Measurements from ENCODE around the gene ZMYND8.
"Not testable (repeated sequence)": the region's sequence is repeated elsewhere in the genome, so short reads cannot be mapped to it uniquely, and the experiment has no call there.

ZMYND8 gene

DNA sequence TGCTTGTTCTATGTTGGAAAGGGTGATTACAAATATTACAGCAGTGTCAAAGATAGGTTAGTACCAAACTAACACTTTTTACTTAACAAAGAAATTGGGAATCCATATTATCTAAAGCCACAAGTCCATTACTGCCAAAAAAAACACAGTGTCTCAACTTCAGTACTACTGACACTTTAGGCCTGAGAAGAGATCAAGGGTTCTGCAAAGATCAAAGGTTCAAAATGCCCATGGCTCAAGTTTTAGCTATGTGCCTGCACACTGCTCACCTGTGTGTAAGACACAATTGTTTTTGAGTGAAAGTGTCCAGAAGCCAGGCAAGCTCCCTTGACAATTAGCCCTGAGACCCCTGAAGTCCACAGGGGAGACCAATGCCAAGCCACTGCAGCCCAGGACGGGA, 132.6 kb downstream of the ZMYND8 start:
- DNase-seq (ENCODE audit: low spot score): no peak

DNA sequence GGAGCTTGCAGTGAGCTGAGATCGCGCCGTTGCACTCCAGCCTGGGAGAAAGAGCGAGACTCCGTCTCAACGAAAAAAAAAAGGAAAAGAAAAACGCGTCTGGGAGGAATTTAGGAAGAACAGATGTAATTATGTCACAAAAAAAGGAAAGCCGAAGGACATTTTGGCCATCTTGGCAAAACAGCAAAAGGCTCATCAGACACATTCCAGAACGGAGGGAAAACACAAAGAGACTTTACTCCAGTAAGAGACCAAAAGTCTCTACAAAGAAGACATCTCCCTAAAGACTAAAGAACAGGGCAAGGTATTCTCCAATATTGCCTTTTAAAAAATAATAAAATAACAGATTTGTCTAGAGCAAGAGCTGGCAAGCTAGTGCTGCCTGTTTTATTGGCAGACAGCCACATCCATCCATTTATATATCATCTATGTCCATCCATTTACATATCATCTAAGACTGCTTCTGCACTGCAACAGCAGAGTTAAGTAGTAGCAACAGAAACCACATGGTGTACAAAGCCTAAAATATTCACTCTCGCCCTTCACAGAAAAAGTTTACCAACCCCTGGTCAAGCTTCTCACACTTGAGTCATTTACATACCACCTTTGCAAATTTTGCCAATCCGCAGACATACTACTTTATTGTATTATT, 133.9 kb downstream of the ZMYND8 start:
- no peak for DNase-seq (ENCODE audit: low spot score)

DNA sequence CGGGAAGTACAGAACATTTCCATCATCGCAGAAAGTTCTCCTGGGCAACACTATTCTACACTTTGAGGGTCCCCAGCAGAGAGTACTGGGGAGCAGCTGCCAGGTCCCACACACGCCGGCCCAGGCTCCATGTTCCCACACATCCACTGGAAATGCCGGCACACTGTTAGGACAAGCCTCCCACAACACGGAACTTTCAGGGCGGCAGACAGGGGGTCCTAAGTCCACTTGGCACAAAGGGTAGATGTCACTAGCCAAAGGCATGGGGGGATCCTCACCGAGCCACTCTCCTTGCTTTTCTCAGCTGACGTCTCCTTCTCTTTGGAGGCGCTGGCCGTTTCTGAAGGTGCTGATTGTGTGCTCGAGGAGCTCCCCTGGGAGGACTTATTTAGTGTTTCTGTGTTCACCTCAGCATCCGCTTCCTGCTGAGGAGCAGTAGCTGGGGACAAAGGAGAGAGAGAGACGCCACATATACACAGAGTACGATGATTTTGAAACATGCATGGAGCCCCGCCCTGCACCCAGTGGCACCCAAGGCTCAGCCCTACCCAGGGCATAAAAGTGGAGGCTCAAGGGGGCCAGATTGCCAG, 135.4 kb downstream of the ZMYND8 start:
- no peak for DNase-seq (ENCODE audit: low spot score)

DNA sequence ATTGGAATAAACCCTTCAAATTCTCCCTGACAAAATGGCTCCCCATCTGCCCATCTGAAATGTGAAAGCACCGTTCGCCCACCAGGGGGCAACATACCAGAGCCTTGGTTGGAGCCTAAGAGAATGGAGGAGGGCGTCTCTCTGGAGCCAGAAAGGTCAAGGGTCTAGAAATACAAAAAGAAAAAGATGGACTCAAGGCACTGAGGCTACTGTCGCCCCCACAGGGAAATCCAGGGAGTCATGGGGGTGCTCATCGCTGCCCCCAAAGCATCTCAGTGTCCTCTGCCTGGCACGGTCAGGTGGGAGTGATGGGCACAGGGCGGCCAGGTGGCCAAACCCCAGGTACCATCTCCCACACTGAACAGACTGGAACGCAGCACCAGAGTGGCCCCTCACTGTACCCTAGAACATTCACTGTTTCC, 136.3 kb downstream of the ZMYND8 start:
- DNase-seq (ENCODE audit: low spot score): peak; percentile 14

DNA sequence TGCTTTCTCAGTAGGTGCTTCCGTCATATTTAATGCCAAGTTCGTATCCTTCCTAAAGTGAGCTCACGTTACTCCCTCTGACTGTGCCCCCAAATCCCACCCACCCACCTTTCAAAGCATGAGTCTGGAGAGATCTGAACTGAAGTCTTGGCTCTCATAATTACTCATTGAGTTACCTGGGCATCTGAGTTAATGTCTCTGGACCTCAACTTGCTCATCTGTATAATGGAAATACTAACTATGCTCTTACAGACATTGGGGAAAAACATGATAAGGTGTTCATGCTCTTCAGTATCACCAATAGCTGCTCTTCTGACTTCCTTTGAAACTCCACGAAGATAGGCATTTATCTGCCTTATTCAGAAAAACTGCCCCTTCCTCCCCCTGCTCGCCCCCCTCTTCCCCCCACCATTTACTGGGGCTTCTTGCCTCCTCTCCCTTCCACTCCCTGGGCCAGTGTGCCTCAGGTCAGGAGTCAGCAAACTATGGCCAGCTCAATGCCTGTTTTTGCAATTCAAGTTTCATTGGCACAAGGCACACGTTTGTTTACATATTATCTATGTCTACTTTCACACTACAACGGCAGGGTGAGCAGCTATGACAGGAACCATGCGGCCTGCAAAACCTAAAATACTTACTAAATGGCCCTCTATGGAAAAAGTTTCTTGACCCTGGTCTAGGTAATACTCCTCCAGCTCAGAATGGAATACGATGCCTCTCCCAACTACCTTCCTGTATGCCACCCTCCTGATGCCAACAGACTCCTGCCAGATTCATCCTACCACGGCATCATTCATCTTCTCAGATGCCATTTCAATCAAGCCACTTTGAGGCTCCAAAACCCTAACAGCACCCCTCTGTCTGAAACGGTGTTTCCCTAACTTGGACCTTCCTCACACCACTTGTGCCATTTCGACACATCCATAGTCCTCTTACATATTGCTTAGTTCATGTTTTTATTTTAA, 138.7 kb downstream of the ZMYND8 start:
- DNase-seq (ENCODE audit: low spot score): no peak

DNA sequence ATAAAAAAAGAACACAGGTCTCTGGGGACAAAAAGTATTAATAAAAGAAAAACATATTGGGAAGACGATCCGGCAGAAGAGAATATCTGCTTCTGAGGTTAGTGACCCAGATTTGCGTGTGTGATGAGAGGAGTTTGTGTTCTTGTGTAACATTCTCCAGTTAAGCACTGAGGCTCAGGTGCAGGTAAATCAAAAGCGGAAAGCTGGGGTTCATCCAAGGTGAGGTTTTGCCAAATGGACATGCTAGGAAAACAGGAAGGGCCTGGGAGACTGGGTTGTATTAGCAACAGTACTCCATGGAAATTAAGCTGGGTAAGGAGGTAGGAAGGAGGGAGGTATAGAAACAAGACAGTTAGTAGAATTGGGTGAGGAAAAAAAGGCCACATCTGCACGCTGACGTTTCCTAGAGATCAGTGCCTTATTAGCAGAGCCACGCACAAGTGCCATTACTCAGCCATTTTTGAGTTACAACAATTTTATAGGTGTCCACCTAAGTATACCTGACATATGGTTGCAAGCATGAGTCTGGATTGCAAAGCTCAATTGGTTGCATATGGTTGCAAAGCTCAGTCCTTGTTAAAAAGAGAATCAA, 139.6 kb downstream of the ZMYND8 start:
- DNase-seq (ENCODE audit: low spot score): no peak

DNA sequence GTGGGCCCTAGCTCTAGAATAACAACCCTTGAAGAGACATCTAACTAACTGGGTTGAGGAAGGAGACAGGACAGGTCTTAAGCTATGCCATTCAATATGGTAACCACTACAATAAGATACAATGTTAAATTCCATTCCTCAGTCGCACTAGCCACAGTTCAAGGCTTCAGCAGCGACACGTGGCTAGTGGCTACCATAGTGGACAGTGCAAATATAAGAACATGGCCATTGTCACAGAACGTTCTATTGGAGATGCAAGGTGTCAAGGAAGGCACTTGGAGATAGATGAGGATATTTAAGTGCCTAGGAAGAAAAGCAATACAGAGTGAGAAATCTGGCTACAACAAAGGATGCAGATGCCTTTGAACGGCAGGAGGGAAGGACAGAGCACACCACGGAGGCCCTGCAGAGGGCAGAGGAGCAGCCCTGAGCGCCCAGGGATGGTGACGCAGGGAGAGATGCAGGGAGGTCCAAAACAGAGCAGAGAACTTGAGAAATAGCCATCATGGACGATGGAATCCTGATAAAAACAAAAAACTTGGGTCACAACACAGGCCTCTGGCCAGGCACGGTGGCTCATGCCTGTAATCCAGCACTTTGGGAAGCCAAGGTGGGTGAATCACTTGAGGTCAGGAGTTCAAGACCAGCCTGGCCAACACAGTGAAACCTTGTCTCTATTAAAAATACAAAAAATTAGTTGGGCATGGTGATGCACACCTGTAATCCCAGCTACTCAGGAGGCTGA, 140.7 kb downstream of the ZMYND8 start:
- no peak for DNase-seq (ENCODE audit: low spot score)

DNA sequence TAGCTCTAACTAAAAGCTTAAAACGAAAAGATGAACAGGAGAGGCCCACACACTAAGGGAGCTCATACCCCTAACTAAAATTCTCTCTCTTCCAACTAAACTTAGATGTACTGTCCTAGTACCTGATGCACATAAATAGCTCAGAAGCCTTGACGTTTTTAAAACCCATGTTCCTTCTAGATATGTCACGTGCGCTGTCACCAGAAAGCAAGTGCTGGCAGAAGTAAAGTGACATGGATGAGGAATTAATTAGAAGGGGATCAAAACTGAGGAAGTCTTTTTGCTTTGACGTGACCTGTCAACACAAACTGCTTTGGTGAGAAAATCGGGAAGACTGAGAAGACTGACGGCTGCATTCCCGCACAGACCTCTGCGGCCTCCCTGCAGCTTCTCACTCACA, 142.5 kb downstream of the ZMYND8 start:
- DNase-seq (ENCODE audit: low spot score): no peak

DNA sequence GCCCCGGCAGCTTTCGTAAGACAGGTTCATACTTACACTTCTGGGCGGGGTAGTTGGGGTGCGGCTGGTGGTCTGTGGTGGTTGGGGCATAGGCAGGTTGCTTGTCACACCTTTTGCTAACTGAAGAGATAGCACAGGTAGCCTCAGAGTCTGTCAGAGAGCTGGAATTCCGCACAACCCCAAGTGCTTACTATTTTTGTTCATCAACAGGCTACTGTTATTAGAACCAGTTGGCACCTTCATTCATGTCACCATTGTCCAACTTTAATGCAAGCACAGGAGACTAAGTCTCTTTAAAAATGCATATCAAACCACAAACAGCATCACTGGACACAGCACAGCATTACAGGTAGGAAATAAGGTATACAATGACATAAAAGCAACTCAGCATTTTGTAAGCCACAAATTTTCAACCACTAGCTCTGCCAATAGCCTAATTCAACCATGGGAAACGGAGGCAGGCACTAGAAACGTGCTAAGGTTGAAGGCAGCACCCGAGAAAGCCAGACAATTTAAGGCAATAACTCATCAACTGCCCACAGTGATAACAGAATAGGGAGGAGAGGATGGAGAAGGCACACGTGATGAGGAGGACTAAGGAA, 143.8 kb downstream of the ZMYND8 start:
- no peak for DNase-seq (ENCODE audit: low spot score)

DNA sequence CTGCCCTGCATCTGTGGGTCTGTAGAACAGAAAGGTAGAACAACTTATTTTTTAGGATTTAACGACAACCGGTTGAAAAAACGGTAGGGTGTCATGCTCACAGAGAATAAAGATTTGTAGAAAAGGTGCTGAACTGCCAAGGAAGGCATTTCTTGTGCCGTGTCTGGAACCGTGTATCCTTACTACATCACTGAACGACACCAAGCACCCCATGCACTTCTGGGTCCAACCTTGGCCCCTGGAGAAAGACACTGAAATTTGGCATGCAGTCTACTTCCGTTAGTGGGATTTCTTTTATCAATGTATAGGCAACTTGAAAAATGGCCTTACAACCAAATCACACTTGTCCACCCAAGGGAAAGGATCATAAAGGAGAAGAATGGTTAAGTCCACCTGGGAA, 145.5 kb downstream of the ZMYND8 start:
- DNase-seq (ENCODE audit: low spot score): no peak

DNA sequence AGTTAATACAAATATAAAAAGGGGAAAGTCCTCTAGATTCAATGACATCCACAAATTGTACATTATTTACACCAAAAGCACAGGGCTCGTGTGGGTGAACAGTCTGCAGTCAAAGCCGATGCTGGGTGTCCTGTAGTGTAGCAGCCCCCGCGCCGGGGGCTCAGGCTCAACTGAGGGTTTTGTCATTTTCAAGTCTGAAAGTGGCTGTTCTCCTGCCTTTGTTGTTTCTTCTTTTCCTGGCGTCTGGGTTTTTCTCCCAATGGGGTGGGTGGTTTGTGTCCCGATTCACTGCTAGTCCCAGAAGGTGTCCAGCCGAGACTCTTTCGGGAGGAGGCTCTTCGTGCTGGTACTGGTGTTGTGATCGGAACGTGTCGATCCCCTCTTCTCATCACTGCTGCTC, 146.0 kb downstream of the ZMYND8 start:
- DNase-seq (ENCODE audit: low spot score): no peak

DNA sequence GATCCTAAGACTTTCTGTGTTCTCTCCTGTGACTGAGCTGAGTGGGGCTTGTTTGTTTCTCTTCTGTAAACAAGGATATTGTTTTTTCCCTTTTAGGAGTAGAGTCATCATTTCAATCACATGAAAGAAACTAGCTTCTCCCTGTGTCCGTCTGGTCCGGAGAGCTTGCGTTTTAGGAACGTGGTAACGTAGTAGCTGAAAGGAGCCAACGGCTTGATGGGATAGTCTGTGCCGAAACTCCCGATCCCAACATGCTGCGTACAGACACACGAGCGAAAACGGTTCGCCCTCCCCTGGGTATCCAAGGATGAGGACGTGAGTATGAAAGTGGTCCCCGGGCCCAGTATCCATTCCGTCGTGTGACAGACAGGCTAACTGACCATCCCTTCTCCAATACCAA, 146.5 kb downstream of the ZMYND8 start:
- no peak for DNase-seq (ENCODE audit: low spot score)

DNA sequence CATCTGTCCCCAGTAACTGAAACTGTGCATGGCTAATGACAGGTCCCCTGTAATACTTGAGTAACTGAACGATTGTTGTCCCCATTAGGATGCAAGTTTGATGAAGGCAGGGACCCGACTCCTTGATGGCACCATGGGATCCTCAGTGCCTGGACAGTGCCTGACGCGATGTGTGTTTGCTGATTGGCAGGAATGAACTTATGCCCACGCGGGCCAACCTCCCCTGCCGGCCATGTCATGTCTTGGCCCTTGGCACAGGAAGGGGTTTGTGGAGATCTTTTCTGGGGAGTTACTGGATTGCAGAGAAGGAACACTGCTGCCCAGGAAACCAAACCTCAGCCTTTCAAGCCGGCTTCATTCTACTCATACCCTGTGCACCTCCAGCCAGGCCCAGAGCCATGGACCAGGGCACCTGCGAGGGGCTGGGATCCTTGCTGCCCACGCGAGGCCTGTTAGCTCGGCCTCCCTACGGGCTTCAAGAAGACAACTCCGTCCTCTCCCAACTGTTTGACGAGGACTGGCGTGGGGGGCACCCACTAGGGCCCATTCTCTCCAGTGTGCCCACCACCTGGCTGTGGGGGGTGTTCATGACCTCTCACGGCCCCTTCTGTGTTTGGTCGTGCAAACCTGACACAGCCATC, 147.8 kb downstream of the ZMYND8 start:
- DNase-seq (ENCODE audit: low spot score): no peak

DNA sequence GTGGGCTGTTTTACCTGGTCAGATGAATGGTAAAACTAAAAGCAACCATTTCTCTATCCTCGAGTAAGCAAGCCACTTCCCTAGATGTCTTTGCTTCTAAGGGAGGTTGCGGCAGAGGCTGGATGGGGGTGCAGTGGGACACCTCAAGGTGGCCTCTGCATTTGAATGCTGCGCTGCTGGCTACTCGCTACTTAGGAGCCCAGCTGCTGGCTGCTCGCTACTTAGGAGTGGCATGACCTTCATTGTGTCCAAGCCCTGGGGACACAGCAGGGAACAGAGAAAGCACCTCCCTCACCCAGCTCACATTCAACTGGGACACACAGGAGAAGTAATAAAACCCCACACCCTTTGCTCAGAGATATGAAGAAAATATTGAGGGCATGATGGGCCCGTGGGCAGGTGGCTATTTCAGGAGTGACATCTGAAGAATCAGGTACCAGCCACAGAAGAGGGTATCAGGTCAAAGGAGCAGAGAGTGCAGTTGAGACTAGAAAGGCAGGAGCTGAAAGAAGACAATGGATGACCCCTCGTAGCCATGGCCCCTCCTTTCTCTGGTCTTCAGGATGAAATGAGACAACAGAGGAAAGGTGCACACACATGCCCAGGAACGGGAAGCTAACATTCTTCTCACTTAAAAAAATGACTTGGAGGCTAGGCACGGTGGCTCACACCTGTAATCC, 149.4 kb downstream of the ZMYND8 start:
- no peak for DNase-seq (ENCODE audit: low spot score)

DNA sequence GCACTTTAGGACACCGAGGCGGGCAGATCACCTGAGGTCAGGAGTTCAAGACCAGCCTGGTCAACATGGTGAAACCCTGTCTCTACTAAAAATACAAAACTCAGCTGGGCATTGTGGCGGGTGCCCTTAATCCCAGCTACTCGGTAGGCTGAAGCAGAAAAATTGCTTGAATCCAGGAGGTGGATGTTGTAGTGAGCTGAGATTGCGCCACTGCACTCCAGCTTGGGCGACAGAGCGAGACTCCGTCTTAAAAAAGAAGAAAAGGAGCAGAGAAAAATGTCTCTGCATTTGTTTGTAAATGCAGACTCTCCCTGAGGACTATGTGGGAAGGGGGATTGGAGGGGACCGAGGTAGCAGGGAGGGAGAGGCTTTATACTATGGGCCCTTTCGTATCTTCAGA, 149.9 kb downstream of the ZMYND8 start:
- not testable (repeated sequence) for DNase-seq (ENCODE audit: low spot score)

DNA sequence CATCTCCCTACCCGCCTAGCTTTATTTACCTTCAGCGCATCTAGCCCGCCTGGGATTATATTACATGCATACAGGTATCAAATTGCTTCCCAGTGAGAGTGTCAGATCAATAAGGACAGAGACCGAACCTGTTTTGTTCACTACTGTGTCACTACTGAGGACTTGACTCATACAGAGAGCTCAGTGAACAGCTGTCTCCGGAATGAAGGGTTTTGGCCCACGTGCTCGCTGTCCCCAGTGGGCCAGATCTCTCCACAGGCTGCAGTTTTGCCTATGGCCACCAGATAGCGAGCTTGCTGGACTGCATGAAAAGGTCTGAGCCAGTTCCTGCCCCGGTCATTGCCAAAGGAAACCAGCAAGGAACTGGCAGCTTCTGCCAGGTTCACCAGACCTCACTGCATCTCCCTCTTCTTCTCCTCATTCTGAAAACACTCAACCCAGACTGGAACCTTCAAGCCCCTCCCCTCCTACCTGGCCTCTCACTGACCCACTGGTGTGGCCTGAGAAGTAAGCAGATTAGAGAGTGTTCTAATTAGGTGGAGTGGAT, 150.8 kb downstream of the ZMYND8 start:
- peak; percentile 51 for DNase-seq (ENCODE audit: low spot score)

DNA sequence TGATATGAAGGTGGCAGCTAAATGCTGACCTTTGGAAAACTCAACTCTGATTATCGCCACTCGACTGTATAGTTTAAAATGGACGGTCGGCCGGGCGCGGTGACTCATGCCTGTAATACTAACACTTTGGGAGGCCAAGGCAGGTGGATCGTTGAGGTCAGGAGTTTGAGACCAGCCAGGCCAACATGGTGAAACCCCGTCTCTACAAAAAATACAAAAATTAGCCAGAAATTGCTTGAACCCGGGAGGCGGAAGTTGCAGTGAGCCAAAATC, 151.7 kb downstream of the ZMYND8 start:
- DNase-seq (ENCODE audit: low spot score): not testable (repeated sequence)

DNA sequence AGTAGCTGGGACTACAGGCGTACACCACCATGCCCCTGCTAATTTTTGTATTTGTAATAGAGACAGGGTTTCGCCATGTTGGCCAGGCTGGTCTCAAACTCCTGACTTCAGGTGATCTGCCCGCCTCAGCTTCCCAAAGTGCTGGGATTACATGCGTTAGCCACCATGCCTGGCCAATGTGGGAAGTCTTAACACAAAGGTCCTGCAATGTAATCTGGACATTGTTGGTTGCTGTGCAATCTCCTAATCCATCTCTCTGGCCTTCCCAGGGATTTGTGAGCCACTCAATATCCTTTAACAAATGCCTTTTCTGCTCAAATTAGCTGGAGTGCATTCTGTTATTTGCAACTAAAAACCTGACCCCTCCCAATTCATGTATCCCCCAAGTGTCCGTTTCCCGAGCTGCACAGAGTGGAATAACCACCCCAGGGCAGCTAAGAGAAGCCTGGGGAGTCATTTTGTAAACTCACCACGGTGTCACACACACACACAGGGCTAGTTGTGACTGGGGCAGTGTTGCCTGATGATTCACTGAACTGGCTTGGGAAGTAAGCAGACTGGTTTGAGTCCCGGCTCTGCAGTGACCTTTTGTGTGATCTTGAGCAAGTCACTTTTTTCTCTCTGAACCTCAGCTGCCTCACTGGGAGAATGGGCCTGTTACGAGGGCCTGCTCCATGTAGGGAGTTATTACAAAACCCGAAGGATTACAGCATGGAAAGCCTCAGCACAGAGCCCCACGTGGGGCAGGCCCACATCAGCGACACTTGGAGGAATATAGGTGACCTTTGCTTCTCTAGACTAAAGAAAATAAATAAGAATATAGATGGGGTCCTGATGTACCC, 152.3 kb downstream of the ZMYND8 start:
- DNase-seq (ENCODE audit: low spot score): no peak
